Brain microvascular endothelial cell (primary cell): ENCODE results near the gene ZNF26.

Experiments
- DNase-seq: peaks from one replicate; pipeline ENCODE4 v3.0.0-alpha.2; 2020
- H3K27ac ChIP-seq: fragments of 250-450 bp; sonication (Bioruptor Pico); 2 replicates; pipeline ENCODE4 v1.5.1; 2020; ENCODE audit warnings: mild to moderate bottlenecking, moderate library complexity
- H3K27me3 ChIP-seq: fragments of 250-450 bp; sonication (Bioruptor Pico); replicated peaks from 2 replicates; pipeline ENCODE4 v1.5.1; 2020; ENCODE audit warnings: mild to moderate bottlenecking
- H3K36me3 ChIP-seq: fragments of 250-450 bp; sonication (Bioruptor Pico); replicated peaks from 2 replicates; pipeline ENCODE4 v1.5.1; 2020; ENCODE audit warnings: mild to moderate bottlenecking
- H3K4me3 ChIP-seq: 2 replicates; pipeline ENCODE4 v1.5.1; 2011; ENCODE audit warnings: low read depth, mild to moderate bottlenecking, control low read depth, low read length, moderate library complexity
- CTCF ChIP-seq: IDR thresholded peaks from 2 replicates; pipeline ENCODE4 v1.5.1; 2011; ENCODE audit warnings: low read depth, mild to moderate bottlenecking, moderate library complexity, low read length, control low read depth, inconsistent platforms; ENCODE audit errors: missing control alignments
- in situ Hi-C: cut with HindIII; loops from 2 replicates; pipeline ENCODE4 v1.10.0; 2017; ENCODE audit warnings: low sequenced_read_pairs, low pct_ligation_motif_present

ZNF26 gene

GRCh38 chr12:133010657-133011297, 24.6 kb downstream of the ZNF26 start:
- in situ Hi-C loops = no loop called here
- no peak for TF ChIP-seq CTCF
- H3K4me3 ChIP-seq = no peak overlapping the region
- H3K27ac ChIP-seq = no peak overlapping the region
- peaks cover 49% of the 10 kb centered on the region for H3K36me3 ChIP-seq
- DNase-seq = no peak
- no peaks in the 10 kb centered on the region for H3K27me3 ChIP-seq

GRCh38 chr12:133023566-133023965, 37.4 kb downstream of the ZNF26 start:
- in situ Hi-C loops = no loop called here
- H3K4me3 ChIP-seq = no peak overlapping the region
- no peaks in the 10 kb centered on the region for H3K27me3 ChIP-seq
- H3K27ac ChIP-seq = no peak overlapping the region
- H3K36me3 ChIP-seq = no peaks in the 10 kb centered on the region
- DNase-seq = peak; percentile 7
- no peak for TF ChIP-seq CTCF

- no peak for TF ChIP-seq CTCF
- no peak overlapping the region for H3K27ac ChIP-seq
- no peaks in the 10 kb centered on the region for H3K36me3 ChIP-seq
- DNase-seq = no peak
- in situ Hi-C loops = no loop called here
- no peaks in the 10 kb centered on the region for H3K27me3 ChIP-seq
- H3K4me3 ChIP-seq = no peak overlapping the region
Observed at GRCh38 chr12:133026996-133027395, 40.8 kb downstream of the ZNF26 start.

- Histone ChIP-seq H3K4me3 (peak within 1 kb of the TSS; percentile 72), H3K36me3 (peaks cover 11% of the 10 kb centered on the region), H3K27me3 (no peaks in the 10 kb centered on the region), H3K27ac (peak within 1 kb of the TSS; percentile 91)
- TF ChIP-seq CTCF = no peak
- in situ Hi-C loops = no loop called here
- peak; percentile 97 for DNase-seq
Observed at GRCh38 chr12:133037207-133038005, 51.2 kb downstream of the ZNF26 start, which contains the start of gene ZNF84. TSS of gene ZNF84 (plus strand) at chr12:133037509. CDS start at chr12:133041468, 3,959 bp downstream.

- in situ Hi-C loops = no loop called here
- no peaks in the 10 kb centered on the region for H3K27me3 ChIP-seq
- no peak overlapping the region for H3K27ac ChIP-seq
- peaks cover 19% of the 10 kb centered on the region for H3K36me3 ChIP-seq
- no peak for DNase-seq
- H3K4me3 ChIP-seq = peak overlapping the region; percentile 72
- TF ChIP-seq CTCF = no peak
Observed at GRCh38 chr12:133038118-133038709, 52.0 kb downstream of the ZNF26 start.
